Measurements from ENCODE around the gene C9orf50. TPM values are rescaled to one million over a fixed set of nuclear protein-coding genes. Genes with fewer than 3 reads are reported as not detected.

Gene C9orf50
- total RNA-seq, 1 experiment from 2014 or later = not detected

DNA sequence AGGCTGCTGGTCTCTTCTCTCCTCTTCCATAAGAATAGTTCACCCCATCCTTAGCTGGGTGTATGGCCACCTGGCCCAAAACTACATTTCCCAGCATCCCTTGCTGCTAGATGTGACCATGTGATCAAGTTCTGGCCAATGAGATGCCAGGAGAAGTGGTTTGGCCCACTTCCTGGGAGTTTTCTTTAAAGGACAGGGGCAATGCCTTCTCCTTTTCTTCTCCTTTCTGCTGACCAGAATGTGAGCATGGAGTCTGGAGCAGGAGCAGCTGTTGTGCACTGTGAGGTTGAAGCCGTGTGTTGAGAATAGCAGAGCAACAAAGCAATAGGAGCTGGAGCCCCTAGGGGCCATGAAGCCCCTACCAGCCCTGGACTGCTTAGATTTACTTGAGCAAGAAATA is 36.8 kb downstream of the C9orf50 start:
- no TSS peak for BruUV-seq (replicated peaks)
- peaks cover 17% of the 10 kb centered on the region for H3K4me1 ChIP-seq
- Mint-ChIP-seq H3K27me3 (ENCODE audit: insufficient read depth, unreplicated experiment) (no peaks in the 10 kb centered on the region), H3K9me3 (ENCODE audit: unreplicated experiment) (no peaks in the 10 kb centered on the region), H3K4me3 (ENCODE audit: unreplicated experiment) (no peak overlapping the region), H3K4me1 (ENCODE audit: low read depth, unreplicated experiment) (peaks cover 6% of the 10 kb centered on the region), H3K27ac (ENCODE audit: unreplicated experiment) (peak overlapping the region; percentile 42), H3K36me3 (ENCODE audit: insufficient read depth, unreplicated experiment) (no peaks in the 10 kb centered on the region)
- H3K4me3 ChIP-seq (ENCODE audit: low read depth, low read length) = no peak overlapping the region
- H3K27me3 ChIP-seq (replicated peaks; ENCODE audit: control insufficient read depth, insufficient read depth, low read length) = no peaks in the 10 kb centered on the region
- 0 out of 2 replicates have a peak, but pooled peaks cover 3% of the 10 kb centered on the region for H3K9me3 ChIP-seq
- DNase-seq = peak; percentile 84 to 88
- no peak for TF ChIP-seq CTCF (IDR thresholded peaks at IDR 0.05; ENCODE audit: insufficient read depth in 1 of 2, low read depth in 1 of 2, low read length in 1 of 2, severe bottlenecking in 1 of 2, unreplicated experiment in 1 of 2)
- no peaks in the 10 kb centered on the region for H3K36me3 ChIP-seq (ENCODE audit: control insufficient read depth, insufficient read depth, low read length)
- CTCF ChIA-PET = interaction anchor here (0.9 kb wide), 1 partner anchor 153 kb away, joined by 4 read pairs; no protein-coding TSS in a partner anchor
- intact Hi-C loops (cut with micrococcal nuclease; ENCODE audit: unreplicated experiment) = no loop called here
- POLR2A ChIA-PET = interaction anchor here (0.5 to 1.1 kb wide), 3 partner anchors 14 to 556 kb away, joined by 4 to 6 read pairs (median 4); partner anchors contain the start of gene SH3GLB2

DNA sequence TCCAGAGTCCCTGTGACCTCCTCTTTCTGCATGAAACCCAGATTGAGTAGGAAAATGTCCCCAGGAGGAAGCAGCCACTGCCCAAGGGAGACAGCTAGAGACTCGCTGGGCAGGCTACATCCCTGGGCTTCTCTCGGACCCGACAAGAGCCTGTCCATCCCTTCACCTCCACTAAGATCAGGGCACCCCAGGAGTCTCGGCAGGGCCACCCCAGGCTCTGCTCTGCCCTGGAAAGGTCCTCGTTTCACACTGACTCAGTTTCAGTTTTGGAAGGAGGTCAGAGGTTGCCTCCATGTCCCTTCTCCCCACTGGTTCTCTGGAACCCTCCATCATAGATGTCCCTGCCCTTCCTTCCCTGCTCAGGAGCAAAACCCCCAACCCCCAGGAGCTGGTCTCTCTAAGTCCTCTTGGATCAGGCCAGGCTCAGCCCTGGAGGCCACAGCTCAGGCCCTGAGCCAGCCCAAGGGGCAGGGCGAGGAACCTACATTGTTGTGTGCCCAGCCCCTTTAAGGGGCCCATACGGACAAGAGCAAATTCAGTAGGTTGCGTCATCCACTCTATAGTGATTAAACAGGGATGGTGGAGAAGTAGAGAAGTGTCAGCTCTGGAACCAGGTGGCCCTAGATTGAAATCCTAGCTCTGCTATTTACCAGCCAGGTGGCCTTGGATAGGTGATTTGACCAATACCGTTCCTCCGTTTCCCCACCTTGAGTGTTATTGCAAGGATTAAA is 37.4 kb downstream of the C9orf50 start:
- H3K27ac Mint-ChIP-seq (ENCODE audit: unreplicated experiment) = peak overlapping the region; percentile 50
- no peaks in the 10 kb centered on the region for H3K36me3 Mint-ChIP-seq (ENCODE audit: insufficient read depth, unreplicated experiment)
- CTCF ChIA-PET = no interaction called here
- Histone ChIP-seq H3K27me3 (replicated peaks; ENCODE audit: control insufficient read depth, insufficient read depth, low read length) (no peaks in the 10 kb centered on the region), H3K9me3 (0 out of 2 replicates have a peak, but pooled peaks cover 3% of the 10 kb centered on the region), H3K36me3 (ENCODE audit: control insufficient read depth, insufficient read depth, low read length) (no peaks in the 10 kb centered on the region), H3K4me3 (ENCODE audit: low read depth, low read length) (no peak overlapping the region), H3K4me1 (peaks cover 17% of the 10 kb centered on the region)
- no TSS peak for BruUV-seq (replicated peaks)
- no peak for TF ChIP-seq CTCF (IDR thresholded peaks at IDR 0.05; ENCODE audit: insufficient read depth in 1 of 2, low read depth in 1 of 2, low read length in 1 of 2, severe bottlenecking in 1 of 2, unreplicated experiment in 1 of 2)
- H3K9me3 Mint-ChIP-seq (ENCODE audit: unreplicated experiment) = no peaks in the 10 kb centered on the region
- DNase-seq = peak in 1 of 2 experiments; percentile 39
- H3K4me1 Mint-ChIP-seq (ENCODE audit: low read depth, unreplicated experiment) = peaks cover 6% of the 10 kb centered on the region
- POLR2A ChIA-PET = interaction anchor here (0.5 to 1.1 kb wide), 3 partner anchors 13 to 555 kb away, joined by 3 to 4 read pairs (median 4); partner anchors contain the start of gene SH3GLB2
- intact Hi-C loops (cut with micrococcal nuclease; ENCODE audit: unreplicated experiment) = no loop called here
- no peaks in the 10 kb centered on the region for H3K27me3 Mint-ChIP-seq (ENCODE audit: insufficient read depth, unreplicated experiment)
- no peak overlapping the region for H3K4me3 Mint-ChIP-seq (ENCODE audit: unreplicated experiment)

GRCh38 chr9:129582855-129583254 is 38.0 kb downstream of the C9orf50 start:
- no peak overlapping the region for H3K4me3 Mint-ChIP-seq (ENCODE audit: unreplicated experiment)
- H3K4me1 ChIP-seq = peaks cover 17% of the 10 kb centered on the region
- 0 out of 2 replicates have a peak, but pooled peaks cover 3% of the 10 kb centered on the region for H3K9me3 ChIP-seq
- ChIA-PET POLR2A (interaction anchor here (1.1 kb wide), 1 partner anchor 12 kb away, joined by 4 read pairs; no protein-coding TSS in a partner anchor), CTCF (no interaction called here)
- no TSS peak for BruUV-seq (replicated peaks)
- no peaks in the 10 kb centered on the region for H3K27me3 Mint-ChIP-seq (ENCODE audit: insufficient read depth, unreplicated experiment)
- H3K27ac Mint-ChIP-seq (ENCODE audit: unreplicated experiment) = no peak overlapping the region
- H3K36me3 Mint-ChIP-seq (ENCODE audit: insufficient read depth, unreplicated experiment) = no peaks in the 10 kb centered on the region
- peaks cover 6% of the 10 kb centered on the region for H3K4me1 Mint-ChIP-seq (ENCODE audit: low read depth, unreplicated experiment)
- TF ChIP-seq CTCF (IDR thresholded peaks at IDR 0.05; ENCODE audit: insufficient read depth in 1 of 2, low read depth in 1 of 2, low read length in 1 of 2, severe bottlenecking in 1 of 2, unreplicated experiment in 1 of 2) = no peak
- intact Hi-C loops (cut with micrococcal nuclease; ENCODE audit: unreplicated experiment) = no loop called here
- H3K9me3 Mint-ChIP-seq (ENCODE audit: unreplicated experiment) = no peaks in the 10 kb centered on the region
- DNase-seq = no peak
- no peak overlapping the region for H3K4me3 ChIP-seq (ENCODE audit: low read depth, low read length)
- H3K27me3 ChIP-seq (replicated peaks; ENCODE audit: control insufficient read depth, insufficient read depth, low read length) = no peaks in the 10 kb centered on the region
- no peaks in the 10 kb centered on the region for H3K36me3 ChIP-seq (ENCODE audit: control insufficient read depth, insufficient read depth, low read length)
